Calu3 (cell line): ENCODE measurements around the gene USB1. TPM values are rescaled to one million over a fixed set of nuclear protein-coding genes. Genes with fewer than 3 reads are reported as not detected.

ENCODE experiments used
- BruUV-seq: library from RNA; stranded (reverse); fragments of 400-500 nt; replicated peaks from 2 replicates; lab custom pipeline; 2021; lab: Mats Ljungman, UMichigan
- CTCF ChIA-PET: fragments of 300-600 bp; sonication (Branson Sonifier 250); formaldehyde crosslinking; loops from one replicate; lab custom pipeline; 2022; ENCODE audit warnings: antibody characterized with exemption; lab: Charles Lee
- DNase-seq: peaks from one replicate; pipeline ENCODE4 v3.0.0; 2022
- H3K27ac Mint-ChIP-seq: one replicate; pipeline ENCODE4 v1.8.0; 2022; ENCODE audit warnings: mixed read lengths; ENCODE audit not compliant: unreplicated experiment
- H3K27me3 Mint-ChIP-seq: one replicate; pipeline ENCODE4 v1.8.0; 2022; ENCODE audit warnings: mixed read lengths; ENCODE audit not compliant: unreplicated experiment
- H3K36me3 Mint-ChIP-seq: one replicate; pipeline ENCODE4 v1.8.0; 2022; ENCODE audit warnings: mild to moderate bottlenecking, moderate library complexity, mixed read lengths; ENCODE audit not compliant: insufficient read depth, unreplicated experiment
- H3K4me1 Mint-ChIP-seq: one replicate; pipeline ENCODE4 v1.8.0; 2022; ENCODE audit warnings: mild to moderate bottlenecking, low read depth, mixed read lengths; ENCODE audit not compliant: unreplicated experiment
- H3K4me3 Mint-ChIP-seq: one replicate; pipeline ENCODE4 v1.8.0; 2022; ENCODE audit warnings: mild to moderate bottlenecking, low read depth, moderate library complexity, mixed read lengths; ENCODE audit not compliant: unreplicated experiment
- H3K9me3 Mint-ChIP-seq: one replicate; pipeline ENCODE4 v1.8.0; 2022; ENCODE audit warnings: low read depth, mixed read lengths; ENCODE audit not compliant: unreplicated experiment
- CTCF ChIP-seq: fragments of 200-600 bp; IDR thresholded peaks from one replicate; pipeline ENCODE4 v1.8.0; 2022; ENCODE audit warnings: antibody characterized with exemption; ENCODE audit not compliant: unreplicated experiment
- intact Hi-C: fragments of 100-400 bp; cut with micrococcal nuclease; formaldehyde crosslinking; loops from one replicate; pipeline ENCODE4 v1.10.0; 2022; ENCODE audit not compliant: unreplicated experiment
- total RNA-seq: library from RNA; stranded (reverse); gene quantifications from 2 replicates; pipeline ENCODE4 v1.2.3, GENCODE V29; 2022

The USB1 gene
- total RNA-seq, 1 experiment from 2014 or later = 59.3 TPM

GRCh38 chr16:58046936-58047335, 45.7 kb downstream of the USB1 start:
- Mint-ChIP-seq H3K4me1 (no peaks in the 10 kb centered on the region), H3K4me3 (no peak overlapping the region), H3K9me3 (no peaks in the 10 kb centered on the region), H3K27ac (no peak overlapping the region), H3K36me3 (peaks cover 4% of the 10 kb centered on the region), H3K27me3 (no peaks in the 10 kb centered on the region)
- intact Hi-C loops = no loop called here
- no TSS peak for BruUV-seq
- CTCF ChIA-PET = no interaction called here
- no peak for TF ChIP-seq CTCF
- no peak for DNase-seq

- Mint-ChIP-seq H3K4me3 (no peak overlapping the region), H3K36me3 (no peaks in the 10 kb centered on the region), H3K27ac (no peak overlapping the region), H3K27me3 (no peaks in the 10 kb centered on the region), H3K4me1 (no peaks in the 10 kb centered on the region), H3K9me3 (no peaks in the 10 kb centered on the region)
- TF ChIP-seq CTCF = no peak
- no TSS peak for BruUV-seq
- CTCF ChIA-PET = no interaction called here
- intact Hi-C loops = no loop called here
- no peak for DNase-seq
Measured at GRCh38 chr16:58047557-58048348, 46.5 kb downstream of the USB1 start.

GRCh38 chr16:58048494-58049231, 47.5 kb downstream of the USB1 start:
- CTCF ChIA-PET = interaction anchor here (0.9 kb wide), 1 partner anchor 49 kb away, joined by 3 read pairs; no protein-coding TSS in a partner anchor
- no peaks in the 10 kb centered on the region for H3K9me3 Mint-ChIP-seq
- no peak for DNase-seq
- no peak overlapping the region for H3K4me3 Mint-ChIP-seq
- TF ChIP-seq CTCF = no peak
- intact Hi-C loops = no loop called here
- H3K36me3 Mint-ChIP-seq = no peaks in the 10 kb centered on the region
- no peak overlapping the region for H3K27ac Mint-ChIP-seq
- H3K27me3 Mint-ChIP-seq = no peaks in the 10 kb centered on the region
- BruUV-seq = no TSS peak
- no peaks in the 10 kb centered on the region for H3K4me1 Mint-ChIP-seq

- H3K4me3 Mint-ChIP-seq = no peak overlapping the region
- no peaks in the 10 kb centered on the region for H3K36me3 Mint-ChIP-seq
- no peak for DNase-seq
- H3K9me3 Mint-ChIP-seq = no peaks in the 10 kb centered on the region
- H3K27ac Mint-ChIP-seq = no peak overlapping the region
- no peaks in the 10 kb centered on the region for H3K4me1 Mint-ChIP-seq
- no peaks in the 10 kb centered on the region for H3K27me3 Mint-ChIP-seq
- no peak for TF ChIP-seq CTCF
- CTCF ChIA-PET = interaction anchor here (0.7 to 1.1 kb wide), 3 partner anchors 48 to 104 kb away, joined by 3 to 6 read pairs (median 4); no protein-coding TSS in a partner anchor
- intact Hi-C loops = no loop called here
- BruUV-seq = no TSS peak
Measured at GRCh38 chr16:58049232-58050185, 48.3 kb downstream of the USB1 start.
